ENCODE results near the gene PHACTR1.

Gene PHACTR1

DNA sequence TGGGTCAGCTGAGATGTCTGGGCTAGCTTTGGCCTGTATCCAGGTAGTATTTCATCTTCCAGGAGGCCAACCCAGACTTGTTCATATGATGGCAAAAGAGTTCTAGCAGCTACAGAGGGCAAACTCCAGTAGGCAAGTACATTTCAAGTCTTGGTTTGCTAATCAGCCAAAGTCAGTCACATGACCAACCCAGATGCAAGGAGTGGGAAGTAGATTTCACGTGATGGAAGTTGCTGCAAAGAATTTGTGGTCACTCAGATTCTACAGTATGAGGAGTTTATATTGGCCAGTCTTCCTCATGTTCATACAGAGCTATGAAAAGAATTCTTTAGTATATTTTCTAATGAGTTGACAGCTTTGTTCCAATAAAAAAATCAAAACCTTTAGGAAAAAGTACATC lies 101.8 kb downstream of the PHACTR1 start:
- Histone ChIP-seq H3K27me3 (ENCODE audit: insufficient read depth, low read length) (no peaks in the 10 kb centered on the region), H3K27ac (ENCODE audit: low read depth, low read length) (no peak overlapping the region), H3K36me3 (ENCODE audit: insufficient read depth, low read length) (no peaks in the 10 kb centered on the region), H3K4me1 (ENCODE audit: control insufficient read depth, insufficient read depth, low read length, unreplicated experiment) (no peaks in the 10 kb centered on the region), H3K4me3 (ENCODE audit: low read depth, low read length) (no peak overlapping the region), H2AFZ (ENCODE audit: low read length, unreplicated experiment) (no peak overlapping the region), H3K79me2 (ENCODE audit: control insufficient read depth, insufficient read depth, low read length, unreplicated experiment) (no peaks in the 10 kb centered on the region)

DNA sequence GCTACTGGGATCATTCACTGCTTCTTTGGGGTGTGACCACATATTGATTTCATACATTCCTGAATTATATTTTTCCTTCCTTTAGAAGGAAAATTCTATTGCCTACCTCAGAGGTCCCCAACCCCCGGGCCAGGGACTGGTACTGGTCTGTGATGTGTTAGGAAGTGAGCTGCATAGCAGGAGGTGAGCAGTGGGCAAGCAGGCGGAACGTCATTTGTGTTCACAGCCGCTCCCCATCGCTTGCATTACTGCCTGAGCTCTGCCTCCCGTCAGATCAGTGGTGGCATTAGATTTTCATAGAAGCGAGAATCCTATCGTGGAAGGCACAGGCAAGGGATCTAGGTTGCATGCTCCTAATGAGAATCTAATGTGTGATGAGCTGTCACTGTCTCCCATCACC lies 107.3 kb downstream of the PHACTR1 start:
- Histone ChIP-seq H3K27me3 (ENCODE audit: insufficient read depth, low read length) (no peaks in the 10 kb centered on the region), H3K4me3 (ENCODE audit: low read depth, low read length) (no peak overlapping the region), H2AFZ (ENCODE audit: low read length, unreplicated experiment) (no peak overlapping the region), H3K27ac (ENCODE audit: low read depth, low read length) (no peak overlapping the region), H3K79me2 (ENCODE audit: control insufficient read depth, insufficient read depth, low read length, unreplicated experiment) (no peaks in the 10 kb centered on the region), H3K4me1 (ENCODE audit: control insufficient read depth, insufficient read depth, low read length, unreplicated experiment) (no peaks in the 10 kb centered on the region), H3K36me3 (ENCODE audit: insufficient read depth, low read length) (no peaks in the 10 kb centered on the region)

DNA sequence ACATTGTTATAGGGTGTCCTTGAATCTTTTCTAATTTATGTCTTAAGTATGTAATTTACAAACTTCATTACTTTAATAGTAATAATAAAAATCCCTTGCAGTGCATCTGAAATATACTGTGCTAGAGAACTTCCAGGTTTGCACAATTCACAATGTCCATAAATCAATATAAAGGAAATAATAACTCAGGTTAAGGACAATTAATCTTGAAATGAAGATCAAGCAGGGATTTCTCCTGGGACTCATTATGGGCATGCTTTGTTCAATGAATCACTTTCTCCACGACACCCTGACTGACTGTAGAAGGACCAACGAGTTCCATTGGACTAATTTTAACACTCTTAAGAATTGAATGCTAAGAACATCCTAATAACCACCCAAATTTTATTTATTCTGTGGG lies 110.0 kb downstream of the PHACTR1 start:
- no peak overlapping the region for H2AFZ ChIP-seq (ENCODE audit: low read length, unreplicated experiment)
- H3K79me2 ChIP-seq (ENCODE audit: control insufficient read depth, insufficient read depth, low read length, unreplicated experiment): no peaks in the 10 kb centered on the region
- H3K4me1 ChIP-seq (ENCODE audit: control insufficient read depth, insufficient read depth, low read length, unreplicated experiment): no peaks in the 10 kb centered on the region
- no peak overlapping the region for H3K4me3 ChIP-seq (ENCODE audit: low read depth, low read length)
- H3K27ac ChIP-seq (ENCODE audit: low read depth, low read length): no peak overlapping the region
- no peaks in the 10 kb centered on the region for H3K27me3 ChIP-seq (ENCODE audit: insufficient read depth, low read length)
- no peaks in the 10 kb centered on the region for H3K36me3 ChIP-seq (ENCODE audit: insufficient read depth, low read length)

DNA sequence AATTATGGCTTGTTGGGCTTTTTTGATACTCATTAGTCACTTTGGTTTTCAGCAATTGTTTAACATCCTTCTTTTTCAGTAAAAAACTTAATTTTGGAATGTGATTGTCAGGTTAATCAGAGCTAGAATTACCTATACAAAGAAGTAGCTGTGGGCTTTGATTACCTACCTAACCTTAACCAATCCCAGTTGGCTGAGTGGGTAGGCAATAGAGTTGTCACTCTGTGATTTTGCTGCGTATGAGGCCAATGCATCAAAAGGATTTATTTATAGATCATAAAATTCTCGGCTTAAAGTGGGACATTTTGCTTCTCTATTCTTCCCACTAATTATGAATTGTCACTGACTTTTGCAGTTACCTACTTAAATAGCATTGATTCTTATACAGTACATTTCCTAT lies 111.4 kb downstream of the PHACTR1 start:
- H3K4me1 ChIP-seq (ENCODE audit: control insufficient read depth, insufficient read depth, low read length, unreplicated experiment): no peaks in the 10 kb centered on the region
- no peaks in the 10 kb centered on the region for H3K36me3 ChIP-seq (ENCODE audit: insufficient read depth, low read length)
- no peak overlapping the region for H3K4me3 ChIP-seq (ENCODE audit: low read depth, low read length)
- H3K27ac ChIP-seq (ENCODE audit: low read depth, low read length): no peak overlapping the region
- H2AFZ ChIP-seq (ENCODE audit: low read length, unreplicated experiment): no peak overlapping the region
- H3K27me3 ChIP-seq (ENCODE audit: insufficient read depth, low read length): no peaks in the 10 kb centered on the region
- H3K79me2 ChIP-seq (ENCODE audit: control insufficient read depth, insufficient read depth, low read length, unreplicated experiment): no peaks in the 10 kb centered on the region

DNA sequence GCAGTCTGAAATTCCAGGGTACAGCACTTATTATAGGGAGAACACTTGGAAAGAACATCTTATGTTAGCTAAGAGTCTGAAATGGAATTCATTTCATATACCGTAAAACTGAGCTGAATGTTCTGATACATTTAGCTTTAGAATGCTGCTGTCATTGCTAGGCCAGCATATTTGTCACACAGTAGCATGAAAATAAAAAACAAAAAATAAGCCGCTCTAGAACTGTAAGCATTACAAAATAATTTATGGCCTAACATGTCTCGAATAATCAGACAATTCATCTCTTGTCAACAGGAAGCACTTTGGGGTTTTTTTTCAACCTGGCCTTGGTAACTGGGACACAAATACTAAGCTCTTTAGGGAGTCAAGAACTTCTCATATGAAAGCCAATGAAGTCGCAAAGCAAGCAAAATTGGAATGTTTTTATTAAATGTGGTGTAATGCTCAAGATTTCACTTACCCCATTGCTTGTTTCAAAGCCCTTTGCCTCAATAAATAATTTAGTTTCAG lies 115.7 kb downstream of the PHACTR1 start:
- H3K27me3 ChIP-seq (ENCODE audit: insufficient read depth, low read length): no peaks in the 10 kb centered on the region
- no peaks in the 10 kb centered on the region for H3K79me2 ChIP-seq (ENCODE audit: control insufficient read depth, insufficient read depth, low read length, unreplicated experiment)
- no peak overlapping the region for H2AFZ ChIP-seq (ENCODE audit: low read length, unreplicated experiment)
- H3K36me3 ChIP-seq (ENCODE audit: insufficient read depth, low read length): no peaks in the 10 kb centered on the region
- no peak overlapping the region for H3K4me3 ChIP-seq (ENCODE audit: low read depth, low read length)
- no peaks in the 10 kb centered on the region for H3K4me1 ChIP-seq (ENCODE audit: control insufficient read depth, insufficient read depth, low read length, unreplicated experiment)
- no peak overlapping the region for H3K27ac ChIP-seq (ENCODE audit: low read depth, low read length)

DNA sequence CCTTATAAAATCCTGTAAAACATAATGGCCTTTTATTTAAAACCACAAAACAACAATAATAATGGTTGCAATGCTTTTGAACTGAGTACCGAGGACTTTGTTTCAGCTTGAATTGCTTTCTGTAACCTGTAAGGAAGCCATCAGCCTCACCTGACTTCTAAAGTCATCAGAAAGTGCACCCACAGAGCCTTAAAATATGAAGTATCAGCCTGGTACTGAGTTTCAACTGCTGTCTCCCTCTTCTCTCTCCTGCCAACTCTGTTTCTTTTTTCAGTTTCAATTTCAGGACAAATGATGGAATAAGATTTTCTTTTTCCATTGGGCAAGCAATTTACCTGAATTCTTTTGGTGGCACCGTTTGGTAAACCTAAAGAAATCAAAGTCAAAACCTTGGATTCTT lies 119.4 kb downstream of the PHACTR1 start:
- no peak overlapping the region for H2AFZ ChIP-seq (ENCODE audit: low read length, unreplicated experiment)
- H3K4me3 ChIP-seq (ENCODE audit: low read depth, low read length): no peak overlapping the region
- H3K4me1 ChIP-seq (ENCODE audit: control insufficient read depth, insufficient read depth, low read length, unreplicated experiment): no peaks in the 10 kb centered on the region
- no peak overlapping the region for H3K27ac ChIP-seq (ENCODE audit: low read depth, low read length)
- H3K36me3 ChIP-seq (ENCODE audit: insufficient read depth, low read length): no peaks in the 10 kb centered on the region
- no peaks in the 10 kb centered on the region for H3K27me3 ChIP-seq (ENCODE audit: insufficient read depth, low read length)
- H3K79me2 ChIP-seq (ENCODE audit: control insufficient read depth, insufficient read depth, low read length, unreplicated experiment): no peaks in the 10 kb centered on the region

DNA sequence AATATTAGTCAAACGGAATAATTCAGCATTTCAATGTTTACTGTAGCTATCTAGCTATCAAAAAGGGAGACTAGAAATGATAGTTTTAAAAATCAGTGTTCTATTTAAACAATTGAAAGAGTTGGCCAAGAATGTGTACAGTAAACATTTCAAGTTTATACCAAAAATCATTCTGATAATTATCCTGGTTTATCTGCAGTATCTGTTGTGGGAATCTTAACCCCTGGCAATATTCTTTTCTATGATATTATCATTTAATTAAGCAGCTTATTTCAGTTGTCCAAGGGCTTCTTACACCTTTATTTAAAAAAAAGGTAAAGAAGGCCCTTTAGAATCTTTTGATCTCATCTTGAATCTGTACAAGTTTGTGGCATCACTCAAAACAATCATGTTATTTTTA lies 125.1 kb downstream of the PHACTR1 start:
- Histone ChIP-seq H2AFZ (ENCODE audit: low read length, unreplicated experiment) (no peak overlapping the region), H3K27me3 (ENCODE audit: insufficient read depth, low read length) (no peaks in the 10 kb centered on the region), H3K27ac (ENCODE audit: low read depth, low read length) (no peak overlapping the region), H3K4me3 (ENCODE audit: low read depth, low read length) (no peak overlapping the region), H3K4me1 (ENCODE audit: control insufficient read depth, insufficient read depth, low read length, unreplicated experiment) (no peaks in the 10 kb centered on the region), H3K79me2 (ENCODE audit: control insufficient read depth, insufficient read depth, low read length, unreplicated experiment) (no peaks in the 10 kb centered on the region), H3K36me3 (ENCODE audit: insufficient read depth, low read length) (no peaks in the 10 kb centered on the region)

DNA sequence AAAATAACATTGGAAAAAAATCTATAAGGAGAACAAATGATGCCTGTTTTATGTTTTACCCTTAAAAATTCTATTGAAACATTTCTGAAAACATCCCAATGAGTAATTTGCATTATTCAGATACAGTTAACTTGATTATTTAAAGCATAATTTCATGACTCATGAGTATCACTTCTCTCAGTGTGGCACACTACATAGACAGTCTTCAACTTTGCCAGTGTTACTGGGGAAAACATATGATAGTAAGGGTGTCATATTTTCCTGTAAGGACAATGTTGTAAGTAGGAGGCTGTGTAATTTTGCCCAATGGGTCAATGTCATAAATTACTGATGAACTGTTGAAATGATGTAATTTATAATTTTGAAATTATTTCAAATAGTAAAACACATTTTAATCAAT lies 125.5 kb downstream of the PHACTR1 start:
- H3K27ac ChIP-seq (ENCODE audit: low read depth, low read length): no peak overlapping the region
- no peak overlapping the region for H2AFZ ChIP-seq (ENCODE audit: low read length, unreplicated experiment)
- H3K4me1 ChIP-seq (ENCODE audit: control insufficient read depth, insufficient read depth, low read length, unreplicated experiment): no peaks in the 10 kb centered on the region
- no peaks in the 10 kb centered on the region for H3K36me3 ChIP-seq (ENCODE audit: insufficient read depth, low read length)
- no peak overlapping the region for H3K4me3 ChIP-seq (ENCODE audit: low read depth, low read length)
- no peaks in the 10 kb centered on the region for H3K27me3 ChIP-seq (ENCODE audit: insufficient read depth, low read length)
- no peaks in the 10 kb centered on the region for H3K79me2 ChIP-seq (ENCODE audit: control insufficient read depth, insufficient read depth, low read length, unreplicated experiment)

DNA sequence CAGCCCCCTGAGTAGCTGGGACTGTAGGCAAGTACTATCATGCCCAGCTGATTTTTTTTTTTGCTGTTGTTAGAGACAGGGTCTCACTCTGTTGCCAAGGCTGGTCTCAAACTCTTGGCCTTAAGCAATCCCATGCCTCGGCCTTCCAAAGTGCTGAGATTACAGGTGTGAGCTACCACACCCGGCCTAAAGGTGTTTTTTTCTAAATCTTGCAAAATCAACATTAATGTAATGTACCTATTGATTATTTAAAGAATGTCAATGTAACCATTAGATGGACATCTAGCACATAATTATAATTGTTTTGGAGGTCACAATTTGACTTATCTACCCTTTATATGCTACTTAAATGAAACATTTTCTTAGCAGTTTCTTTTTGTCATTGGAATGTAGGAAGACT lies 126.1 kb downstream of the PHACTR1 start:
- no peak overlapping the region for H3K27ac ChIP-seq (ENCODE audit: low read depth, low read length)
- H3K4me3 ChIP-seq (ENCODE audit: low read depth, low read length): no peak overlapping the region
- H3K27me3 ChIP-seq (ENCODE audit: insufficient read depth, low read length): no peaks in the 10 kb centered on the region
- H2AFZ ChIP-seq (ENCODE audit: low read length, unreplicated experiment): no peak overlapping the region
- no peaks in the 10 kb centered on the region for H3K36me3 ChIP-seq (ENCODE audit: insufficient read depth, low read length)
- H3K4me1 ChIP-seq (ENCODE audit: control insufficient read depth, insufficient read depth, low read length, unreplicated experiment): no peaks in the 10 kb centered on the region
- no peaks in the 10 kb centered on the region for H3K79me2 ChIP-seq (ENCODE audit: control insufficient read depth, insufficient read depth, low read length, unreplicated experiment)

DNA sequence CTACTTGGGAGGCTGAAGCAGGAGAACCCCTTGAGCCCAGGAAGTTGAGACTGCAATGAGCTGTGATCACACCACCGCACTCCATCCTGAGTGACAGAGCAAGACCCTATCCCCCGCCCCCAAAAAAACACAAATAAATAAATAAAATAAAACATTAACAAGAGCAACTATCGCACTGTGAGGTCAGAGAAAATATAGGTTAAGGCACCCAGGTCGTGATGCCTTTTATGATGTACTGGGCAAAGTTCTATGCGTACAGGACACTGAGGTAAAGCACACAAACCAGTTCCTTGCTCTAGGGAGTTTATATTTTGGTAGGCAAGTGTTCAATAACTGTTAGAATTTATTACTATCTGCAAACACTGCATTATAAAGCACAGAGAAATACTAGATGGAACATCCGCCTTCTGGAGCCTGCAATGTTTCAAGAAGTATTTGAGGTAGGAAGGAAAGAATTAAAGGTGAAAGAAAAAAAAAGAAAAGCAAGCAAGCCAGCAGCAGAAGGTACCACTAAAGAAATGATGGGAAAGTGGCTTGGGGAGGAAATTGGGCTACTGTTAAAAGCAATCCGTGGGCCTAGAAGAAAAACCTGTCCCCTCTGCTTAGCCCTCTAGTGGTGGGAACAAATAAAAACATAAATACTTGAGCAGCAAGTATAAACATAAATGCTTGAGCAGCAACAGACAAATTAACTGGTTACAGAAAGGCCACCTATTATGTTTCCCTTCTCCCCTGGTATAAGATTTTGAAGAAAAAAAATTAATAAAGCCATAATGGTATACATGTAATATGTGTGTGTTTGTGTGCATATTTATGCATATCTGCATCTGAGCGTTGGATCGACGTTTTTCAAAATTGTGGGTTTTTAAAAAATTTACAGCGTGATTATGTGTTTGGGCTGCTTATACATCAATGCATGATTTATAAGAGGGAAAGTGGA lies 128.0 kb downstream of the PHACTR1 start:
- H3K27me3 ChIP-seq (ENCODE audit: insufficient read depth, low read length): no peaks in the 10 kb centered on the region
- no peak overlapping the region for H3K27ac ChIP-seq (ENCODE audit: low read depth, low read length)
- no peak overlapping the region for H2AFZ ChIP-seq (ENCODE audit: low read length, unreplicated experiment)
- H3K4me3 ChIP-seq (ENCODE audit: low read depth, low read length): no peak overlapping the region
- H3K79me2 ChIP-seq (ENCODE audit: control insufficient read depth, insufficient read depth, low read length, unreplicated experiment): no peaks in the 10 kb centered on the region
- no peaks in the 10 kb centered on the region for H3K4me1 ChIP-seq (ENCODE audit: control insufficient read depth, insufficient read depth, low read length, unreplicated experiment)
- H3K36me3 ChIP-seq (ENCODE audit: insufficient read depth, low read length): no peaks in the 10 kb centered on the region

Measured in ACC112 (cell line).